GM21619 (cell line): ENCODE measurements around the gene LSM2.
"Not testable (repeated sequence)": the region's sequence is repeated elsewhere in the genome, so short reads cannot be mapped to it uniquely, and the experiment has no call there.

Experiments used
- ATAC-seq: cut with Tn5 transposase; IDR thresholded peaks from one replicate; pipeline ENCODE4 v1.9.1; 2021; ENCODE audit not compliant: unreplicated experiment

LSM2 gene

DNA sequence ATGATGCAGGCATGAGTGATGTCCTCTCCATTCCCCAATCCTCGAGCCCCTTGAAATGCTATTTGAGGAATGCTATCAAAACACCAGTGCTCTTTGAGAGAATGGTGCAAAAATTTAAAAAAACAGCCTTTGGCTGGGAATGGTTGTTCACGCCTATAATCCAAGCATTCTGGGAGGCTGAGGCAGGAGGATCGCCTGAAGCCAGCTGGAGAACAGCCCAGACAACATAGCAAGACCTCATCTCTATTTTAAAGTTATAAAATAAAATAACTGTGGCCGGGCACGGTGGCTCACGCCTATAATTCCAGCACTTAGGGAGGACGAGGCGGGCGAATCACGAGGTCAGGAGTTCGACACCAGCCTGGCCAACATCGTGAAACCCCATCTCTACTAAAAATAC, 7.0 kb downstream of the LSM2 start:
- no peak for ATAC-seq

DNA sequence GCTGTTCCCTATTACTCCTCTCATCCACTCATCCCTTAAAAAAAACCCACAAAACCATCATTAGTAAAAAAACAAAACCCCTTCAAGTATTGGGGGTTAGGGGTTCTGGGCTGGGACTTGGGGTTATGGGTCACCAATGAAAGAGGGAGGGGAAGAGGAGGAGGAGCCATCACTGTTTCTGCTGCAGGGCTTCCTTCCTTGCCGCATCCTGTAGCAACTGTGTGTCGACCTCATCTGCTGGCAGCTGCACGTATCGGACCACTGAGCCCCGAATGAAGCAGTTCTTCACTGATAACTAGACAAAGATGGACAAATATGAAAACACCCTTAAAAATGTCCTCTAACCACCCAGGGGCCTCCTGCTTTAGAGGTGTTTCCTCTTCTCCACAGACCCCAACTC, 9.2 kb downstream of the LSM2 start:
- ATAC-seq, result no peak

DNA sequence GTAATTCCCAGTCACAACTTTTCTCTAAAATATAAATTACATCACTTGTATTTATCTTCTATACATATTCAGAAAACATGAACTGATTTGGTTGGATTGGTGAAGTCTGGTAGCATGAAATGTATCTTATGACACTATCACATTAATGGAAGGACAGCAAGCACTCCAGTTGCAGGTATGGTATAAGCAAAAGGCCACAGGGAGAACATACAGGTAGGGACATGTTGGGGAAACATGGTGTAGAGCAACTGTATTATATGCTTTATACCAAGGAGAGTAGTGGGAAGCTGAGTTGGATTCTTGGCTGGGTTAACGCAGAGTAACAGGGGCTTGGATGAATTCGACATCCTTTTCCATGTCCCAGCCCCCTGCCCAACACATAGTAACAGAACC, 9.8 kb downstream of the LSM2 start:
- no peak for ATAC-seq

DNA sequence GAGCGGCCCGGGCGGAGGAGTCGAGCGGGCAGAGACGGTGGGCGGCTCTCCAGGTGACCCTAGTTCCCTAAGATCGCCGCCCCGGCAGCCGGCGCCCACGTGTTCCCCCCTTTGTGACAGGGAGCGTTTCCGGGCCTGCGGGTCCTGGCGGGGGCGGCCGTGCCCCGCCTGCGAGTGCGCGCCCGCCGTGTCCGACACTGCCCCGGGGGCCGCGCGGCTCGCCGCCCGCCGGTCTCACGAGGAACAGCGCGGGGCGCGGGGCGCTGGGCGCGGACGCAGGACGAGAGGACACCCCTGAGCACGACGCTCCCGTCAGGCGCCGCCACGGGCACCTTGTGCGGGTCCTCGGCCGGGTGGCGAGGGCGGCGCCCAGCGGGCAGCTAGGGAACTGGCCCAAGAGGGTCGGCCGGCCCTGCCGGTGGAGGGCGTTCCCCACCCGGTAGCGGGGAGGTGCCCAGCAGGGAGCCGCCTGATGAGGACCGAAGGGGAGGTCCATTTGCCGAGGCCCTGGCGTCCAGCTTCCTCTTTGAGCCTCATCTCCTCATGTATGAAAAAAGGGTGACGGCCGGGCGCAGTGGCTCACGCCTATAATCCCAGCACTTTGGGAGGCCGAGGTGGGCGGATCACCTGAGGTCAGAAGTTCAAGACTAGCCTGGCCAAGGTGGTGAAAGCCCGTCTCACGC, 11.0 kb downstream of the LSM2 start, which contains the start of gene VARS1:
VARS1 (minus strand) TSS at position 137 of the 683 bp plus-strand sequence. CDS start 535 bp downstream, outside the sequence.
- ATAC-seq, result peak; percentile 78

DNA sequence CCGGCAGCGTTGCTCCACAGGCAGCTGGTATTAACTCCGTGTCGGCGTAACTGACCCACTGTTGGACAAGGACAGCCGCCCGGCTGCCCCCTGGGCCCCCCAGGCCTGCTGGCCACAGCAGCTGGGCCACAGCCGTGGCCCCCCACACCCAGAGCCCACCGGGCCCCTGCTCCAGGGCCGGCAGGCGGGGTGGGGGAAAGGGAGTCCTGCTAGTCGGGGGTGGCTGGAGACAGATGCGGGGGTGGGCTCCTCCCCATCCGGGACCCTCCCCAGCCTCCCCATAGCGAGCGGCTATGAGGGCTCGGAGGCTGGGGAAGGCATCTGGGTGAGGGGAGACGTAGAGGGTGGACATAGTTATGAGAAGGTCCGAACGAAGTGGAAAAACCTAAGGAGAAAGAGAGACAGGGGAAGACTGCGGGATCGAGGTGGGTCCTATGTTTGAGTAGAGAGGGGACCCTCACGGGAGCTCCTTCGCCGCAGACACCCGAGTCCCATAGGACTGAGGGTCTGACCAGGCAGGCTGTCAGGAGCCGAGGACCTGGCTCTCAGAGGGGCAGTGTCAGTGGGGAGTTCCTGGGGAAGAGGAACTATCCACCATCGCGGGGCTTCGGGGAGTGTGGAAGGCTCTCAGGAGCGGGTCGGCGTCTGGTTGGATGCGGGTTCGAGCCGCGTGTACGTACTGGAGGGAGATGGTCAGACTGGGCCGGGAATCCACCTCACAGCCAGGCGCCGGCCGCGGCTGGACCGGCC, 11.7 kb downstream of the LSM2 start:
- ATAC-seq, result peak; percentile 14

DNA sequence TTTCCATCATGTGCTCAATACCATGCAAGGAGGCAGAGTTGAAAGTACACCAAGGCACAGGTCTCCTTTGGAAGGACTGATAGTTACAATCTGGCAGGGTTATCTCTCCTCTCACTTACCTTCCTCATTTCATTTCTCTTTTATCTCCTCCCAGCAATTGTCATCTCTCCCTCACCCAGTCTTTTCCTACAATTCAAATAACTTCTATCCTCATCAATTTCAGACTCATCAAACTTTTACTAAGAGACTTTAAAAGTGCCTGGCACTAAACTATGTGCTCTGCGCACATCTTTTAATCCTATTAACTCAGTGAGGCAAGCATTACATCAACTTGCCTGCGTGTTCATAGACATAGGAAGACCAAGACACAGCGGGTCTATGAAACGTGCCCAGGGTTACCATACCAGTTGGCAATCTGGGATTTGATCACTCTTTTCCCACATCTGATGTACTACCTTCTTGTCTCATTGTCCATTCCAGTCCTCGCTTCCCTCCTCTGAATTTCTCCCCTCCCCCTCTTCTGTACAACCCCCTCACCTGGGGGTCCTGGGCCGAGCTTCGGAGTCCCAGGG, 12.4 kb downstream of the LSM2 start:
- ATAC-seq, result no peak

DNA sequence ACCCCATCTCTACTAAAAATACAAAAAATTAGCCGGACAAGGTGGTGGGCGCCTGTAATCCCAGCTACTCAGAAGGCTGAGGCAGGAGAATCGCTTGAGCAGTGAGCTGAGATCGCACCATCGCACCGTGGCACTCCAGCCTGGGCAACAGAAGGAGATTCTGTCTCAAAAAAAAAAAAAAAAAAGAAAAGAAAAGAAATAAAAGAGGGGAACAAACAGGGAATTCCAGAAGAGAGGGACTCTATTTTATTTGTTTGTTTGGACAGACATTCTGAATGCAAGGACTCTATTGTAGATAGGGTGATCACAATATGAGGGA, 12.9 kb downstream of the LSM2 start:
- not testable (repeated sequence) for ATAC-seq

DNA sequence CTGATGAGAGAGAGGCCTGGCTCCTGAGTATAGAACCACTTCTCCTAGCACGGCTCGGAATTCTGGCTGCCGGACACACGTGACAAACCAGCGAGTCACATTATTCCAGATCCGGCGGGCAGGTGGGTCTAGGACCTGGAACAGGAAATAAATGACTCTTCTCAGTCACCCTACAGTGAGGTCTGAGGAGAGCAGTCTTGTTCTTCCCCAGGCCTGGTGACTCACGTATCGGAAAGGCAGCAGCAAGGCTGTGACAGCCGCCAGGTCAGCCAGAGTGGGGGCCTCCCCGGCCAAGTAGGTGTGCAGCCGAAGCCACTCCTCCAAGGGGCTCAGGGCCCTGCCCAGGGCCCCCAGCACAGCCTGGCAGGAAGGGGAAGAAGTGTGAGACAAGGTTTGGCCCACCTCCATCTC, 14.0 kb downstream of the LSM2 start:
- no peak for ATAC-seq

DNA sequence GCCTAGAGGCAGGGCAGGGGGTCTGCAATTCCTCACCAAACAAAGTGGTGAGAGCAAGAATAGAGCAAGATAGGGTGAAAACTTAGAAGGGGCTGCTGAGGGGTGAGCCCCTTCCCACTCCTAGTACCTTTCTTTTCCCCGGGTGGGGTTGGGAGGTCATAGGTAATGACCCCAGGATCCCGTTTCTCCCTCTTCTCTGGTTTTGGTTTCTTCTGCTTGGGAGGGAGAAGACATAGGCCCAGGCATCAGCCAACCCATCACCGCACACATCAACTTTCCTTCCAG, 14.7 kb downstream of the LSM2 start:
- no peak for ATAC-seq

DNA sequence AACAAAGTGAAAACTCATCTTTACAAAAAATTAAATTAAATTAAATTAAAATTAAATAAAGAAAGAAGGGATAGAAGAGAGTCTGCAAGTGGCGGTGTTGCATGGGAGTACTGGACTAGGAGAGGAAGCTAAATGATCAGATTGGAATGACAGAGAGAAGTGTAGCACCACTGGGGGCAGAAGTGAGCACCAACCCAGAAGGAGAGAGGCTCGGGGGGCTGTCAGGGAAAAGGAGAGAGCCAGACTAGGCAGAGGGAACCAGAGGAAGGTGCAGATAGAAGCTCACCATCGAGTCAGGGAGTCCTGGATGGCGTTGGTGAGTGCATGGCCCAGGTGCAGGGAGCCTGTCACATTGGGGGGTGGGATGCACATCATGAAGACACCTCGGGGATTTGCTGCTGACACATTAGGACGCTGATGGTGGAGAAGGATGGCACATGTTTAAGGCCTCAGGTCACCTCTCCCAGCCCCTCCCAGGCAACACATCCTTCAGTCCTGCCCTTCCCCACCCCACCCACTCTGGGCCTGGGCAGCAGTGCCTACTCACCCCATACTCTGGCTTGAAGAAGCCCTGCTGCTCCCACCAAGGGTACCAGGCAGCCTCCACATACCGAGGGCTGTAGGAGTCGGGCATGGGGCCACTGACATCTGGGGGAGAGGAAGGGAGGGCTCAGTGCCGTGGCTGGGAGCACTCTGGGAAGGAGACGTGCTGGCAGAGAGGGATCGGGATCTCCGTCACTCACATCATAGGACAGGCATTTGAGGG, 15.3 kb downstream of the LSM2 start:
- ATAC-seq, result no peak

DNA sequence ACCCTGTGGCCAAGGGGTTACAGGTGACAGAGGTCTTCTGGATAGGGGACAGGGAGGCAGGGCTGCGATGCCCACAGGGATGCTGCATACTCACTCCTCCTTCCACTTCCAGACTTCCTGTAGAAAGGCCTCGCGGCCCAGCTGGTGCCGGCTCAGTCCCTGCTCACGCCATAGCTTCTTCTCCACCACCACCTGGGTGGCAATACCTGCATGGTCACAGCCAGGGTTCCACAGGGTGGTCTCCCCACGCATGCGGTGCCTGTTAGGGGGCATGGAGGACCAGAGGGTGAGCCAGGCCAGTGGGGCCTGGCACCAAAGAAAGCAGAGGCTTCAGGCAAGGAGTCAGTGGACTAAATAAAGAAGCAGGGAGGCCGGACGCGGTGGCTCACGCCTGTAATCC, 21.3 kb downstream of the LSM2 start:
- ATAC-seq, result no peak

DNA sequence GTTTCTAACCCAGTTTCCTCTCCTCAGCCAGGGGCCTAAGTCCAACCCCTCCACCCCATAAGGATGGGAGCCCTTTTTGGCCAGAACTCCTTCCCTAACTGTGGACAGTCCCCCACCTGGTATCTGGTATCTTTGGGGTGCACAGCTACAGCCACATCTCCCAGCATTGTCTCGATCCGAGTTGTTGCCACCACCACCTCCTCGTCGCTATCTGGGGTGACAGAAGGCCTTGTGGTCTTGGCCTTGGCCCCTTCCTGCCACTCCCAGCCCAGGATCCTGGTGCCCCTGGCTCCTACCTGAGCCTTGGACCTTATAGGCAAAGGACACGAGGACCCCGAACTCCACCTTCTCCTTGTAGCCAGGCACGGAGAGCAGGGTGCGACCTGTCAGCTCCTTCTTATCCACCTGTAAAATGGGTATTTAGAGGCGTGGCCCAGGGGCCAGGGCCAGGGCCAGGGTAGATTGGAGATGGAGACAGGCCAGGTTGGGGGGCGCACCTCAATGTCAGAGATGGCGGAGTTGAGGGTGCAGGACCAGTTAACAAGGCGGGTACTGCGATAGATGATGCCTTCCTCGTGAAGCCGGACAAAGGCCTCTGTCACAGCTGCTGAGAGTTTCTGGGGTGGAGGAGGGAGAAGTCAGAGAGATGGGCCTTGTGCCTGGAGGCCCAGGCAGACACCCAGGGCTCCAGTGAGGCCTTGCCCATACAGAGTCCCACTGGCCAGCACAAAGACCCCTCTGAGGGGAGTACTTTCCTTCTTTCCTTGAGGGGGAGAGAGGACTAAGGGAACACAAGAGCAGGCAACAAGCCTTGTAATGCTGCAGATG, 22.5 kb downstream of the LSM2 start:
- no peak for ATAC-seq

DNA sequence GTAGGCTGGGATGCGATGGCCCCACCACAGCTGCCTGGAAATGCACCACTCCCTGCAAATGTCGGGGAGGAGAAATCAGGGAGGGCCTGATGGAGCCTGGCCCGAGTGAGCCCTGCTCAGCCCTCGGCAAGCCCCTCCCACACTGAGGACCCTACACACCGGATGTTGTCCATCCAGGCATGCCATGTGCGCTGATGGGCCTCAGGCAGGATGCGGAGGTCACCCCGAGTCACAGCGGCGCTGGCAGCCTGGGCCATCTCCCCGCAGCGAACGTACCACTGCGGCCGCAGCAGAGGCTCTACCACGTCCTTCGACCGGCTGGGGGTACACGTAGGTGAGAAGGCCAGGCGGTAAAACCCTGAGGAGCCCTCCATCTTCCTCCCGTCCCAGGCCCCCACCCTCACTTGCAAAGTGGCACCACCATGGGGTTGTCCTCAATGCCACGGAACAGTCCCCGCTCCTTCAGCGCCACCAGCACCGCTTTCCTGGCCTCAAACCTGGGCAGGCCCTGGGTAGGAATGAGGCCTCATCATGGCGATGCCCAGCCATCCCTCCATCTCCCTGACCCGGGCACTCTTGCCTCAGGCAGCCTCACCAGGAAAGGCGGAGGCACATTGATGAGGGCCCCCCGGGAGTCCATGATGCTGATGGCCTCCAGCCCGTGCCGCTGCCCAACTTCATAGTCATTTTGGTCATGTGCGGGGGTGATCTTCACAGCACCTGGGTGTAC, 24.5 kb downstream of the LSM2 start:
- no peak for ATAC-seq

DNA sequence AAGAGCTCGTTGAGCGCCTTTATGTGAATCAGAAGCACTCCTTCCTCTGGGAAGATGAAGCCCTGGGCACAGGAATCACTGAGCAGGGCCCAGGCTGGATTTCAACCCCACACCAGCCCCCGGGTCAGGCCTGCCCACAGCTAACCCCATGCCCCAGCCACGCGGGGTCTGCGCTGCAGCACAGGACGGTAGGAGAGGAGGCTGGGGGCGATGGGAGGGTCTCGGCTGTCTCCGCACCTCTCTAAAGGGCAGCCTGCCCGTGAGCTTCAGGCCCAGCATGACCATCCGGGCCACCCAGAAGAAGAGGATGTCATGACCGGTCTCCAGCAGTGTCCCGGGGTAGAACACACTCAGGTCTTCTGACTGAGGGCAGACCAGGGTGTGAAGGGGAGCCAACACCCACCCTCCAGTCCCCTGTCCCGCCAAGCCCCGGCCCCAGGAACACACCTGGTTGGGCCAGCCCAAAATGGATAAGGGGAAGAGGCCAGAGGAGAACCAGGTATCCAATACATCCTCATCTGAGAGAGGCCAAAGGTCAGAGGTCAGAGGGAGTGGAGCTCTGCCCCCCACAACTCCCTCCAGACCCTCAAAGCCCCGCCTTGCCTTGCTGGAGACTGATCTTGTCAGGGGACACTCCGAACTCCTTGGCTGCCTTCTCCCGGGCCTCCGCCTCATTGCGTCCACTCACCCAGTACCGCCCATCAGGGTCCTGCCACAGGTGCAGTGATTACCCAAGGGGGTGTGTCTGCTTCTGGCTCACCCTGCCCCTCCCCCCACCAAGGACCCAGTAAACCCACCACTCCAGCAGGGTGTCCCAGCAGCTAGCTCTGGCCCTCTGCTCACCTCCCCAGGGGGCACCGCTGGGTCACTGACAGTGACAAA, 25.3 kb downstream of the LSM2 start:
- ATAC-seq, result no peak

DNA sequence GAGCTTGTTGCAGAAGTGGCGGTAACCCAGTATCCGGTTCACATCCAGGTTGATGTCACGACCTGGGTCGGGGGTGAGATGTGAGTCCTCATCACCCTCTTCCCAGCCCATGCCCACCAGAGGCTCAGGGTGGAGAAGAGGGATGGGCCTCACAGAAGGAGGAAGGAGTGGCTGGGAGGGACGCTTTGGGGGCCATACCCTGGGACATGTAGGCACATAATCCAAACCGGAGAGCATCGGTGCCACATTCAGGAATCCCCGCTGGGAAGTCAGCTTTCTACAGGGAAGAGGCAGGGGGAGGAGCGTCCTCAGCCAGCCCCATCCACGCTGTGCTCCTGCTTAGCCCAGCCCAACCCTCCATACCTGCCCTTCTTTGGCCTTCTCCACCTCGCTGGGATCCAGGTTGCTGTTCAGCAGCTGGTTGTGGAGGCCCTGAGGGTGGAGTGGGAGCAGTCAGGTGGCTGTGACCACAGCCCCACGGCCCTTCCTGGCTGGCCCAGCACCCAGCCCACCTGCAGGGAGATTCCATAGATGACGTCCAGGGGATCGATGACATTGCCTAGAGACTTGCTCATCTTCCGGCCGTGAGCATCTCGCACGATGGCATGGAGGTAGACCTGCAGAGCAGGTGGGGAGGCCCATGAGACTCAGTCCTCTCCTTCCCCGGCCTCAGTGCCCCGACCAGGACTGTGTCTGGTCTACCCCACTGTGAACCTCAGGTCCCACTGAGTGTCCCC, 26.1 kb downstream of the LSM2 start:
- ATAC-seq, result no peak

DNA sequence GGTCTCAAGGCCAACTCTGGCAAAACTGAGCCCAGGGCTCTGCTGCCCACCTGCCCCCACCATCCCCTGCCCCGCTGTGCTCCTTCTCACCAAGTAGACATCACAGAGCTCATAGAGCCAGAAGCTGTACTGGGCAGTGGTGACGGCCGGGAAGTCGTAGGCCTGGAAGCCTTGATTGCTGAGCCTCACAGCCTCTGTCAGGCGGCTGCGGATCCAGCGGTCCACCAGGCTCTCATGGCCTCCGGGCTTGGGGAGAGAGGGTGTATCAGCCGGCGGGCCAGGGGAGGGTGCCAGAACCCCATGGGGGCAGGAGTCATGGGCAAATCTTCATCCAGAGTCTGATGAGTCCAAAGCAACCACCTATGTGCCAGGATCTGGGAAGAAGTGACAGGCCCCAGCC, 26.9 kb downstream of the LSM2 start:
- ATAC-seq, result no peak

DNA sequence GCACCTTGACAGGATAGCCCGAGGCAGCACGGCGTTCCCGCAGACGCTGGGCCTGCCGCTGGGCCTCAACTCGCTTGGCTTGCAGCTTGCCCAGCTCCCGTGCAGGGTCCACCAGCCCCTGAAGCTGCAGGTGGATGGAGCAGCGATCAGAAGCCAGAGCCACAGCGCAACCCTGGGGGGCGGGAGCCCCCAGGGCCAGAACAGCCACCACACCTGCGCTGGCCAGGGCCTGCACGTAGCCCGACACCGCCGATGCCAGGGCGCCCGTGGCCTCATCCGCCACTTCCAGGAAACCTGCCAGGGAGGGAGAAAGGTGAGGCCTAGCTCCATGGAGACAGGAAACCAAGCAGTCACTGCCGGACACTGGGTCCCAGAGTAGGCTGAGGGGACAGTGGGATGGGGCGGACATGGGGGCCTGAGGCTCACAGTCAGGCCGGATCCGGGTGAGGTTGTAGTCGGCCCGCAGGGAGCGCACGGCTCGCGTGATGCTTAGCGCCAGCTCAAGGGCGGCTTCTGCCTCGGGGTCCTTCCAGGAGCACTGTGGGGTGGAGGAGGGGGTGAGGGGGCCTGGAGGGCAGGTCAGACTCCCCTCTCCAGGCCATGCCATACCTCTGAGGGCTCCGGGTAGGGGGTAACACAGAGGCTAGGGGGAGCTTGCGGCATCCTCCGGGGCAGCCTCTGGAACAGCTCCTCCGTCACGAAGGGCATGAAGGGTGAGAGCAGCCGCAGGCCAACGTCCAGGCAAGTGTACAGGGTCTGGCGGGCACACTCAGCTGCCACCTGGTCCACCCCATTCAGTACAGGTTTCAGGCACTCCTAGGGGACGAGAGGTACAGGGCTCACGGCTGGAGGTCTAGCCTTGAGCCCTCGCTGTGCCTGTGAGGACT, 27.5 kb downstream of the LSM2 start:
- ATAC-seq, result no peak

DNA sequence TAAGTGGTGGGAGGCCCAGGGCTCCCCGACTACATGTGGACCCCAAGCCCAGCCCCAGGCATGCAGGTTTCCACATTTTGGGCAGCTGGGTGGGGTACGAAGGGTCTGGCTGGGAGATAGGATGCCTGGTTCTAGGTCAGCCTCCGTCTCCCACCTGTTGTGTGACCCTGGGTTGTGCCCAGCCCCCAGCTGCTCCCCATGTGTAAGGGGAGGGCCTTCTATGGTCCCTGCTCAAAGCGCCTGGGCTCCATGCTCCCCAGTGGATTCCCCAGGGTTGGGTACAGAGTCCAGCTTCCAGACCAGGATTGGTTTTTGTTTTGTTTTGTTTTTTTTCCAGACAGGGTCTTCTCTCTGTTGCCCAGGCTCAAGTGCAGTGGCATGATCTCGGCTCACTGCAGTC, 28.6 kb downstream of the LSM2 start:
- no peak for ATAC-seq
